Measurements from ENCODE around the gene ACTR5.

The ACTR5 gene

DNA sequence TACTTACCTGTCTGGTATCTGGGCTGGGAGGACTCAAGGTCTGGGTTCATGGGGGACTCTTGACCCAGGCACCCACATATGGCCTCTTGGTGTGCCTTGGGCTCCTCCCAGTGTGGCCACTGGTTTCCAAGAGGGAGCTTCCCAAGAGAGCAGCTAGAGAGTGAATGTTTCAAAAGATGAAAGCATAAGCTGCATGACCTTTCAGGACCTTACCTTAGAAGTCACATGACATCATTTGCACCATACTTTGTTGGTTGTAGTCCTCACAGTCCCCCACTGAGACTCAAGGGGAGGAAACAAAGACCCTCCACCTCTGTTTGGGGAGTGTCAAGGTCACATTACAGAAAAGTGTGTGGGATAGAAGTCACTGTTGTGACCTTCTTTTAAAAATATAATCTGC, 13.9 kb downstream of the ACTR5 start:
- Histone ChIP-seq H3K27me3 (ENCODE audit: insufficient read depth, low read depth) (no peaks in the 10 kb centered on the region), H3K4me1 (ENCODE audit: low read depth, poor library complexity, severe bottlenecking) (no peaks in the 10 kb centered on the region), H3K9ac (no peak overlapping the region), H3K4me2 (no peak overlapping the region), H2AFZ (ENCODE audit: low read depth) (no peak overlapping the region), H3K79me2 (ENCODE audit: insufficient read depth, low read depth) (no peaks in the 10 kb centered on the region), H3K36me3 (ENCODE audit: insufficient read depth) (no peaks in the 10 kb centered on the region), H4K20me1 (ENCODE audit: insufficient read depth) (no peaks in the 10 kb centered on the region; the same call in 1 of the 2 replicates), H3K27ac (no peak overlapping the region), H3K4me3 (IDR thresholded peaks at IDR 0.05; ENCODE audit: insufficient read depth, low read depth, low read length) (no peak overlapping the region)
- TF ChIP-seq, protein P1, sequence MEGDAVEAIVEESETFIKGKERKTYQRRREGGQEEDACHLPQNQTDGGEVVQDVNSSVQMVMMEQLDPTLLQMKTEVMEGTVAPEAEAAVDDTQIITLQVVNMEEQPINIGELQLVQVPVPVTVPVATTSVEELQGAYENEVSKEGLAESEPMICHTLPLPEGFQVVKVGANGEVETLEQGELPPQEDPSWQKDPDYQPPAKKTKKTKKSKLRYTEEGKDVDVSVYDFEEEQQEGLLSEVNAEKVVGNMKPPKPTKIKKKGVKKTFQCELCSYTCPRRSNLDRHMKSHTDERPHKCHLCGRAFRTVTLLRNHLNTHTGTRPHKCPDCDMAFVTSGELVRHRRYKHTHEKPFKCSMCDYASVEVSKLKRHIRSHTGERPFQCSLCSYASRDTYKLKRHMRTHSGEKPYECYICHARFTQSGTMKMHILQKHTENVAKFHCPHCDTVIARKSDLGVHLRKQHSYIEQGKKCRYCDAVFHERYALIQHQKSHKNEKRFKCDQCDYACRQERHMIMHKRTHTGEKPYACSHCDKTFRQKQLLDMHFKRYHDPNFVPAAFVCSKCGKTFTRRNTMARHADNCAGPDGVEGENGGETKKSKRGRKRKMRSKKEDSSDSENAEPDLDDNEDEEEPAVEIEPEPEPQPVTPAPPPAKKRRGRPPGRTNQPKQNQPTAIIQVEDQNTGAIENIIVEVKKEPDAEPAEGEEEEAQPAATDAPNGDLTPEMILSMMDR (conservative IDR thresholded peaks at IDR 0.05; ENCODE audit: low read depth, low read length) = no peak

DNA sequence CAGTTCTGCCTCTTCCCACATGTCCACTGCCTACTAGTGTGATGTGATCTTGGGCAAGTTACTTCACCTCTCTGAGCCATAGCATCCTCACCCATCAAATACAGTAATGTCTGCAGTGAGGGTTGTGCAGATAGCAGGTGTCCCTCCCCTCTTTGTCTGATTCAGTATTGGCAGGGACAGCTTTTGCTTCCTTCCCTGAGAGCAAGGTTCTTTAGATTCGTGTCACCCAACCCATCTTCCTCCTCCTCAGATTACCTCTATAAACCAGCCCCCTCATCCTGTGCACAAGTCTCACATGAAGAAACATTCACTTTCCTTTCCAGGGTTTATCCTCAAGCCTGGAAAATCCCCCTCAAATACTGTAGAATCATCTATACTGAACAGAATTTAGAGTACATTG, 15.4 kb downstream of the ACTR5 start:
- H4K20me1 ChIP-seq (ENCODE audit: insufficient read depth) = no peaks in the 10 kb centered on the region; the same call in 1 of the 2 replicates
- no peak overlapping the region for H3K4me3 ChIP-seq (IDR thresholded peaks at IDR 0.05; ENCODE audit: insufficient read depth, low read depth, low read length)
- no peak overlapping the region for H3K4me2 ChIP-seq
- no peak overlapping the region for H3K9ac ChIP-seq
- no peak overlapping the region for H2AFZ ChIP-seq (ENCODE audit: low read depth)
- H3K27me3 ChIP-seq (ENCODE audit: insufficient read depth, low read depth) = no peaks in the 10 kb centered on the region
- H3K36me3 ChIP-seq (ENCODE audit: insufficient read depth) = no peaks in the 10 kb centered on the region; the same call in 1 of the 2 replicates
- no peaks in the 10 kb centered on the region for H3K79me2 ChIP-seq (ENCODE audit: insufficient read depth, low read depth)
- TF ChIP-seq, protein P1 (conservative IDR thresholded peaks at IDR 0.05; ENCODE audit: low read depth, low read length) = no peak
- H3K27ac ChIP-seq = no peak overlapping the region
- no peaks in the 10 kb centered on the region for H3K4me1 ChIP-seq (ENCODE audit: low read depth, poor library complexity, severe bottlenecking)

DNA sequence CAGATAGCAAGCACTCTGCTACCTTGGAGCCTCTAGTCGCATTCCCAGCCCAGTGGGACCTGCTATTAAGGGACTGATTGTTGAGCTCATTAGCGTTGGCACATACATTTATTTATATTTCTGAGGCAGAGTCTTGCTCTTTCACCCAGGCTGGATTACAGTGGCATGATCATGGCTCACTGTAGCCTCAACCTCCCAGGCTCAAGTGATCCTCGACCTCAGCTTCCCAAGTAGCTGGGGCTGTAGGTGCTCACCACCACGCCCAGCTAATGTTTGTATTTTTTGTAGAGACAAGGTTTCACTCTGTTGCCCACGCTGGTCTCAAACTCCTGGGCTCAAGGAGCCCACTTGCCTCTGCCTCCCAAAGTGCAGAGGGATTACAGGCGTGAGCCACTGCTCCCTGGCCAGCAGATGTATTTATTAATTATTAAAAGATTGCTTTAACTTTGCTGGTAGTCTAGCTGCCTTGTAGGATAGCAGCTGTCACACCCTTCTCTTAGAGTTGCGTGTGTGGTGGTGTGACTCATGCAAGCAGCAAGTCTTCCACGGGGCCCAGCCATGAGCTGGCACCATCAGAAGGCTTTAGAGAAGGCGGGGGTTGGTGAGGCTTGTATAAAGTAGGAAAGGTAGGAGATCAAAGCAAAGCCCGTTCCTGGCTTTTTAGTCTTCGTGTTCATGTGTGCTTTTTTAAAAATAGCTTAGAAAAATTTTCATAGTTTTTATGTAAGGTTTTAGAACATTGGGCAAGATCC, 16.5 kb downstream of the ACTR5 start:
- Histone ChIP-seq H3K79me2 (ENCODE audit: insufficient read depth, low read depth) (no peaks in the 10 kb centered on the region), H4K20me1 (ENCODE audit: insufficient read depth) (no peaks in the 10 kb centered on the region; the same call in 1 of the 2 replicates), H3K4me1 (ENCODE audit: low read depth, poor library complexity, severe bottlenecking) (no peaks in the 10 kb centered on the region), H2AFZ (ENCODE audit: low read depth) (no peak overlapping the region), H3K9ac (no peak overlapping the region), H3K36me3 (ENCODE audit: insufficient read depth) (no peaks in the 10 kb centered on the region; the same call in 1 of the 2 replicates), H3K4me3 (IDR thresholded peaks at IDR 0.05; ENCODE audit: insufficient read depth, low read depth, low read length) (no peak overlapping the region), H3K4me2 (no peak overlapping the region), H3K27me3 (ENCODE audit: insufficient read depth, low read depth) (no peaks in the 10 kb centered on the region), H3K27ac (no peak overlapping the region)
- TF ChIP-seq, protein P1 (conservative IDR thresholded peaks at IDR 0.05; ENCODE audit: low read depth, low read length) = no peak

DNA sequence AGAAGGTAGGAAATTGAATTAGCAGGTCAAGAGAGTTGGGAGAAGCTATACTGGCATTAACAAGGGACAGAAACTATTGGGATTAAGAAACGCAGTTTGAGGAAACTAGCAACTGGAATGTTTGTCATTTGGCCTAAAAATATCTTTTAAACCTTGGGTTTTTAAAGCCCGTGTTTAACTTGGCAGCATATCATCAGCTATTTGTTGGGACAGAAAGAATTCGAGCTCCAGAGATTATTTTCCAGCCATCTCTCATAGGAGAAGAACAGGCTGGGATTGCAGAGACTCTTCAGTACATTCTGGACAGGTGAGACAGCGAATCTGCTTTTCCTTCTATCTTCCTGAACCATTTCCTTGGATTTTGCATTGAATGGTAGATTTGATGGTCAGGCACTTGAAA, 17.8 kb downstream of the ACTR5 start:
- Histone ChIP-seq H3K36me3 (ENCODE audit: insufficient read depth) (no peaks in the 10 kb centered on the region; the same call in 1 of the 2 replicates), H3K79me2 (ENCODE audit: insufficient read depth, low read depth) (no peaks in the 10 kb centered on the region)

More for the DNA sequence above, 17.8 kb downstream of the ACTR5 start:
- H3K27me3 ChIP-seq (ENCODE audit: insufficient read depth, low read depth) = no peaks in the 10 kb centered on the region
- no peaks in the 10 kb centered on the region for H3K4me1 ChIP-seq (ENCODE audit: low read depth, poor library complexity, severe bottlenecking)
- H3K4me3 ChIP-seq (IDR thresholded peaks at IDR 0.05; ENCODE audit: insufficient read depth, low read depth, low read length) = no peak overlapping the region
- no peak overlapping the region for H2AFZ ChIP-seq (ENCODE audit: low read depth)
- H4K20me1 ChIP-seq (ENCODE audit: insufficient read depth) = no peaks in the 10 kb centered on the region; the same call in 1 of the 2 replicates
- TF ChIP-seq, protein P1 (conservative IDR thresholded peaks at IDR 0.05; ENCODE audit: low read depth, low read length) = no peak
- H3K4me2 ChIP-seq = no peak overlapping the region
- no peak overlapping the region for H3K9ac ChIP-seq
- no peak overlapping the region for H3K27ac ChIP-seq

All from KMS-11 (cell line).